GM10248 (cell line): ENCODE measurements around the gene G3BP2.

Experiments used
- CTCF ChIA-PET: fragments of 300-600 bp; sonication (Branson Sonifier 250); formaldehyde crosslinking; extraction: SDS; loops from one replicate; lab custom pipeline; 2021; ENCODE audit warnings: antibody characterized with exemption; lab: Yijun Ruan, JAX
- POLR2A ChIA-PET: fragments of 350-650 bp; sonication (Branson Sonifier 250); formaldehyde crosslinking; extraction: SDS; loops from one replicate; lab custom pipeline; 2020; ENCODE audit warnings: antibody characterized with exemption; lab: Yijun Ruan, JAX
- DNase-seq: peaks from one replicate; pipeline ENCODE4 v3.0.0; 2012; ENCODE audit errors: extremely low spot score
- TF ChIP-seq, protein P1 (sequence below): IDR thresholded peaks from 2 replicates; pipeline ENCODE4 v1.5.1; 2012; ENCODE audit warnings: mild to moderate bottlenecking, low read depth; ENCODE audit errors: extremely low read depth, missing control alignments, control extremely low read depth

Gene G3BP2

GRCh38 chr4:75686346-75686745 lies 13.1 kb upstream of the G3BP2 start:
- CTCF ChIA-PET: interaction anchor here (1.9 kb wide), 1 partner anchor 39 kb away, joined by 9 read pairs; the partner anchor contains the start of gene USO1
- POLR2A ChIA-PET: no interaction called here
- TF ChIP-seq, protein P1, sequence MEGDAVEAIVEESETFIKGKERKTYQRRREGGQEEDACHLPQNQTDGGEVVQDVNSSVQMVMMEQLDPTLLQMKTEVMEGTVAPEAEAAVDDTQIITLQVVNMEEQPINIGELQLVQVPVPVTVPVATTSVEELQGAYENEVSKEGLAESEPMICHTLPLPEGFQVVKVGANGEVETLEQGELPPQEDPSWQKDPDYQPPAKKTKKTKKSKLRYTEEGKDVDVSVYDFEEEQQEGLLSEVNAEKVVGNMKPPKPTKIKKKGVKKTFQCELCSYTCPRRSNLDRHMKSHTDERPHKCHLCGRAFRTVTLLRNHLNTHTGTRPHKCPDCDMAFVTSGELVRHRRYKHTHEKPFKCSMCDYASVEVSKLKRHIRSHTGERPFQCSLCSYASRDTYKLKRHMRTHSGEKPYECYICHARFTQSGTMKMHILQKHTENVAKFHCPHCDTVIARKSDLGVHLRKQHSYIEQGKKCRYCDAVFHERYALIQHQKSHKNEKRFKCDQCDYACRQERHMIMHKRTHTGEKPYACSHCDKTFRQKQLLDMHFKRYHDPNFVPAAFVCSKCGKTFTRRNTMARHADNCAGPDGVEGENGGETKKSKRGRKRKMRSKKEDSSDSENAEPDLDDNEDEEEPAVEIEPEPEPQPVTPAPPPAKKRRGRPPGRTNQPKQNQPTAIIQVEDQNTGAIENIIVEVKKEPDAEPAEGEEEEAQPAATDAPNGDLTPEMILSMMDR: no peak
- DNase-seq: no peak

DNA sequence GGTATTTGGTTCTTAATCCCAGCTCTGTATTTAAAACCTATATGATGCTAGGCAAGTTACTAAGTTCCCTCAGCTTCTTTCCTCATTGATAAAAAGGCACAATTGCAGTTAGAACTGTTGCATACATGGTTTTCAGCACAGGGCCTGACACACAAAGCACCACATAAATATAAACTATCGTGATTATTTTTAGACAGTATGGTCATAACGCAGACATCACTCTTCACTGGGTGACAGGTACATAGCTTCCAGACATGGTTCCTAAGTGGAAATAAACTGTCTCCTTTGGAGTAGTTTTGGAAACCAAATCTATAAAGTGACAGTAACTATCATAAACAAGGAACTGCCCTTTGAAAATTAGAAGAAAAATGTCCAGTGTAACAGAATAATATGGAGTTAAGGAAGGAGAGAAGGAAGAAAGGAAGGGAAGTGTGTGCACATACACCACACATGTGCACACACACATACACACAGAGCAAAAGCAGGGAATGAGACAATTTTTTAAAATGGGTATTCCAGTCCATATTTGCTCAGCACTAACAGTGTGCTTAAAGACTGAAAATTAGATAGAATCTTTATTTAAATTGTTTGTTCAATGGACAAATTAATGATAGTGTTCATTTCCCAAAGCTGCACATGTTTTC lies 12.5 kb upstream of the G3BP2 start:
- ChIA-PET CTCF (interaction anchor here (1.2 to 1.9 kb wide), 2 partner anchors 23 to 39 kb away, joined by 3 to 9 read pairs; partner anchors contain the start of gene USO1), POLR2A (no interaction called here)
- TF ChIP-seq, protein P1: no peak
- no peak for DNase-seq

GRCh38 chr4:75683482-75684155 lies 10.4 kb upstream of the G3BP2 start:
- ChIA-PET POLR2A (interaction anchor here (0.7 kb wide), 1 partner anchor 737 kb away, joined by 3 read pairs; the partner anchor contains the start of gene CCDC158), CTCF (interaction anchor here (0.7 to 2.5 kb wide), 8 partner anchors 10 to 40 kb away, joined by 3 to 11 read pairs (median 3); partner anchors contain the start of gene USO1)
- TF ChIP-seq, protein P1: no peak
- DNase-seq: no peak

GRCh38 chr4:75679876-75680575 lies 6.8 kb upstream of the G3BP2 start:
- ChIA-PET POLR2A (no interaction called here), CTCF (interaction anchor here (1.2 kb wide), 1 partner anchor 11 kb away, joined by 3 read pairs; no protein-coding TSS in a partner anchor)
- no peak for DNase-seq
- TF ChIP-seq, protein P1: no peak

DNA sequence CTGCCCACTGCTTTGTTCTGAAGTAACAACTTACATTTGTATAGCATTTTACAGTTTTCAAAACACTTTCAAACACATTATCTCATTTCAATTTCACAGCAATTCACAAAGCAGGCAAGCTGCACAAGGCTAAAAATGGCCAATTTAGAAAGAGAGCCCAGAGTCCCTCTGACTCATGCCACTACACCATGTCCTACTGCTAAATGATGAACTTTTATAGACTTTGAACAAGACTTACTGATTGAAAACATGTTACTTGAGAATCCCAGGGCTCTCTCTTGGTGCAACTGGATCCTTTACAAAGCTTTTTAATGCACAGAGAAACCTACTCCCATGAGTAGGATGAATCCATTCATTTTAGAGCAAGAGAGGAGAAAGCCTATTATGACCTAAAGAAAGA lies 5.8 kb upstream of the G3BP2 start:
- CTCF ChIA-PET: interaction anchor here (1.2 to 1.7 kb wide), 2 partner anchors 9 to 45 kb away, joined by 3 to 6 read pairs; partner anchors contain the start of gene USO1

GRCh38 chr4:75678473-75678872 lies 5.3 kb upstream of the G3BP2 start:
- CTCF ChIA-PET: interaction anchor here (1.2 to 1.7 kb wide), 2 partner anchors 9 to 46 kb away, joined by 3 to 6 read pairs; partner anchors contain the start of gene USO1
- TF ChIP-seq, protein P1: no peak
- POLR2A ChIA-PET: no interaction called here
- no peak for DNase-seq

More for the DNA sequence above, 5.8 kb upstream of the G3BP2 start:
- DNase-seq: no peak
- POLR2A ChIA-PET: no interaction called here
- TF ChIP-seq, protein P1: no peak
